HK-2 (cell line): ENCODE results near the gene MSRB2.
"Not testable (repeated sequence)": the region's sequence is repeated elsewhere in the genome, so short reads cannot be mapped to it uniquely, and the experiment has no call there.

ENCODE experiments used
- DNase-seq: peaks from one replicate; pipeline ENCODE4 v3.0.0-alpha.2; 2018; ENCODE audit not compliant: unreplicated experiment

The MSRB2 gene

GRCh38 chr10:23070092-23070912 is 25.1 kb upstream of the MSRB2 start:
- not testable (repeated sequence) for DNase-seq

- DNase-seq, result no peak
These were observed 24.5 kb upstream of the MSRB2 start for GRCh38 chr10:23070913-23071218.

- DNase-seq, result not testable (repeated sequence)
These were observed 22.8 kb upstream of the MSRB2 start for GRCh38 chr10:23072593-23072992.

- DNase-seq, result no peak
These were observed 21.9 kb upstream of the MSRB2 start for GRCh38 chr10:23073527-23073926.

GRCh38 chr10:23075672-23076071 is 19.7 kb upstream of the MSRB2 start:
- no peak for DNase-seq

GRCh38 chr10:23078114-23078513 is 17.3 kb upstream of the MSRB2 start:
- DNase-seq, result no peak

- DNase-seq, result no peak
These were observed 15.7 kb upstream of the MSRB2 start for GRCh38 chr10:23079700-23080099.

- DNase-seq, result no peak
These were observed 15.1 kb upstream of the MSRB2 start for GRCh38 chr10:23080262-23080661.

- no peak for DNase-seq
These were observed 14.1 kb upstream of the MSRB2 start for GRCh38 chr10:23081221-23081750.

- no peak for DNase-seq
These were observed 13.5 kb upstream of the MSRB2 start for GRCh38 chr10:23081891-23082290.

GRCh38 chr10:23088609-23089008 is 6.8 kb upstream of the MSRB2 start:
- no peak for DNase-seq

GRCh38 chr10:23094786-23095403 is 484 bp upstream of the MSRB2 start:
- DNase-seq, result no peak

GRCh38 chr10:23095966-23096801 is 805 bp downstream of the MSRB2 start:
- DNase-seq, result peak; percentile 27

GRCh38 chr10:23096802-23097549 is 1.6 kb downstream of the MSRB2 start:
- no peak for DNase-seq

- no peak for DNase-seq
These were observed 3.7 kb downstream of the MSRB2 start for GRCh38 chr10:23099079-23099478.

GRCh38 chr10:23099816-23100215 is 4.4 kb downstream of the MSRB2 start:
- DNase-seq, result no peak

- DNase-seq, result no peak
These were observed 5.1 kb downstream of the MSRB2 start for GRCh38 chr10:23100331-23101030.

- DNase-seq, result no peak
These were observed 11.1 kb downstream of the MSRB2 start for GRCh38 chr10:23106331-23107072.

- DNase-seq, result no peak
These were observed 15.5 kb downstream of the MSRB2 start for GRCh38 chr10:23110722-23111516.
